ENCODE measurements around the gene BMPER.

GRCh38 chr7:34158368-34159153 lies 253.2 kb downstream of the BMPER start:
- TF ChIP-seq, protein P1, sequence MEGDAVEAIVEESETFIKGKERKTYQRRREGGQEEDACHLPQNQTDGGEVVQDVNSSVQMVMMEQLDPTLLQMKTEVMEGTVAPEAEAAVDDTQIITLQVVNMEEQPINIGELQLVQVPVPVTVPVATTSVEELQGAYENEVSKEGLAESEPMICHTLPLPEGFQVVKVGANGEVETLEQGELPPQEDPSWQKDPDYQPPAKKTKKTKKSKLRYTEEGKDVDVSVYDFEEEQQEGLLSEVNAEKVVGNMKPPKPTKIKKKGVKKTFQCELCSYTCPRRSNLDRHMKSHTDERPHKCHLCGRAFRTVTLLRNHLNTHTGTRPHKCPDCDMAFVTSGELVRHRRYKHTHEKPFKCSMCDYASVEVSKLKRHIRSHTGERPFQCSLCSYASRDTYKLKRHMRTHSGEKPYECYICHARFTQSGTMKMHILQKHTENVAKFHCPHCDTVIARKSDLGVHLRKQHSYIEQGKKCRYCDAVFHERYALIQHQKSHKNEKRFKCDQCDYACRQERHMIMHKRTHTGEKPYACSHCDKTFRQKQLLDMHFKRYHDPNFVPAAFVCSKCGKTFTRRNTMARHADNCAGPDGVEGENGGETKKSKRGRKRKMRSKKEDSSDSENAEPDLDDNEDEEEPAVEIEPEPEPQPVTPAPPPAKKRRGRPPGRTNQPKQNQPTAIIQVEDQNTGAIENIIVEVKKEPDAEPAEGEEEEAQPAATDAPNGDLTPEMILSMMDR (conservative IDR thresholded peaks at IDR 0.05; ENCODE audit: low read depth, low read length), result peak; percentile 46
- no peak for TF ChIP-seq EZH2 (IDR thresholded peaks at IDR 0.05; ENCODE audit: borderline replicate concordance, low read depth, low read length, poor library complexity, severe bottlenecking)
